ENCODE results near the gene CTIF. TPM values are rescaled to one million over a fixed set of nuclear protein-coding genes. Genes with fewer than 3 reads are reported as not detected.

CTIF gene
- total RNA-seq, 2 donors from 2014 or later, result 30.6 to 61.2 TPM

- Histone ChIP-seq H3K36me3 (peaks cover 22% of the 10 kb centered on the region), H3K9me3 (peaks cover 0 to 11% of the 10 kb centered on the region in 2 donors), H3K27me3 (no peaks in the 10 kb centered on the region), H3K4me3 (no peak overlapping the region), H3K4me1 (peaks cover 0 to 47% of the 10 kb centered on the region in 2 donors), H3K27ac (peak overlapping the region; percentile 17 to 26)
- no peak for TF ChIP-seq CTCF (IDR thresholded peaks at IDR 0.05)
- peak; percentile 55 for DNase-seq (ENCODE audit: low spot score)
Observed at GRCh38 chr18:48673853-48674721, 135.3 kb downstream of the CTIF start.

- Histone ChIP-seq H3K27me3 (no peaks in the 10 kb centered on the region), H3K4me3 (no peak overlapping the region), H3K36me3 (peaks cover 19% of the 10 kb centered on the region), H3K27ac (peak overlapping the region; percentile 17 to 26), H3K9me3 (peaks cover 0 to 11% of the 10 kb centered on the region in 2 donors), H3K4me1 (peaks cover 0 to 55% of the 10 kb centered on the region in 2 donors)
- no peak for TF ChIP-seq CTCF (IDR thresholded peaks at IDR 0.05)
- no peak for DNase-seq (ENCODE audit: low spot score)
Observed at GRCh38 chr18:48674758-48675351, 136.0 kb downstream of the CTIF start.

- Histone ChIP-seq H3K27ac (peak overlapping the region in 1 of 2 donors; percentile 5), H3K4me3 (no peak overlapping the region), H3K36me3 (peaks cover 14% of the 10 kb centered on the region), H3K4me1 (peaks cover 0 to 60% of the 10 kb centered on the region in 2 donors), H3K27me3 (no peaks in the 10 kb centered on the region), H3K9me3 (peaks cover 0 to 11% of the 10 kb centered on the region in 2 donors)
- TF ChIP-seq CTCF (IDR thresholded peaks at IDR 0.05), result peak; percentile 85 to 95
- DNase-seq (ENCODE audit: low spot score), result peak; percentile 88
Observed at GRCh38 chr18:48675352-48675761, 136.5 kb downstream of the CTIF start.

- Histone ChIP-seq H3K27me3 (no peaks in the 10 kb centered on the region), H3K4me1 (peaks cover 0 to 65% of the 10 kb centered on the region in 2 donors), H3K4me3 (no peak overlapping the region), H3K27ac (peak overlapping the region in 1 of 2 donors; percentile 5), H3K36me3 (peaks cover 8% of the 10 kb centered on the region), H3K9me3 (peaks cover 0 to 8% of the 10 kb centered on the region in 2 donors)
- DNase-seq (ENCODE audit: low spot score), result no peak
- no peak for TF ChIP-seq CTCF (IDR thresholded peaks at IDR 0.05)
Observed at GRCh38 chr18:48675912-48676311, 137.1 kb downstream of the CTIF start.

- peak overlapping the region in 1 of 2 donors; percentile 14 for H3K27ac ChIP-seq
Observed at GRCh38 chr18:48676346-48676745, 137.5 kb downstream of the CTIF start.

More at GRCh38 chr18:48676346-48676745, 137.5 kb downstream of the CTIF start:
- Histone ChIP-seq H3K36me3 (peaks cover 4% of the 10 kb centered on the region), H3K4me1 (peaks cover 0 to 69% of the 10 kb centered on the region in 2 donors), H3K9me3 (peaks cover 0 to 4% of the 10 kb centered on the region in 2 donors), H3K27me3 (no peaks in the 10 kb centered on the region), H3K4me3 (no peak overlapping the region)
- DNase-seq (ENCODE audit: low spot score), result no peak
- no peak for TF ChIP-seq CTCF (IDR thresholded peaks at IDR 0.05)

All from right atrium auricular region (tissue), 2 donors.